Measurements from ENCODE around the gene GAR1.
"Not testable (repeated sequence)": the region's sequence is repeated elsewhere in the genome, so short reads cannot be mapped to it uniquely, and the experiment has no call there.

Gene GAR1

GRCh38 chr4:109815151-109816081 is at the start of gene GAR1:
Gene GAR1, plus strand, starts transcription at chr4:109815762. Its CDS starts 403 bp downstream, at chr4:109816165.
- peak; percentile 92 to 95 (median 93) for DNase-seq

DNA sequence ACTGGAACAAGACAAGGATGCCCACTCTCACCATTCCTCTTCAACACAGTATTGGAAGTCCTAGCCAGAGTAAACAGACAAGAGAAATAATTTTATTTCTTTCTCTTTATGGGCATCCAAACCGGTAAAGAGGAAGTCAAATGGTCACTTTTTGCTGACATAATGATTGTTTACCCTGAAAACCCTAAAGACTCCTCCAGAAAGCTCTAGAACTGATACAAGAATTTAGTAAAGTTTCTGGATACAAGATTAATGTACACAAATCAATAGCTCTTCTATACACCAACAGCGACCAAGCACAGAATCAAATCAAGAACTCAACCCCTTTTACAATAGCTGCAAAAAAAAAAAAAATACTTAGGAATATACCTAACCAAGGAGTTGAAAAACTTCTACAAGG is 33.5 kb upstream of the GAR1 start:
- DNase-seq = not testable (repeated sequence)

- DNase-seq = no peak
These were observed 28.7 kb upstream of the GAR1 start for GRCh38 chr4:109786846-109787245.

GRCh38 chr4:109787807-109788206 is 27.8 kb upstream of the GAR1 start:
- no peak for DNase-seq

- DNase-seq = no peak
These were observed 20.5 kb upstream of the GAR1 start for GRCh38 chr4:109795059-109795458.

GRCh38 chr4:109798866-109799265 is 16.7 kb upstream of the GAR1 start:
- no peak for DNase-seq

GRCh38 chr4:109801099-109801789 is 14.3 kb upstream of the GAR1 start:
- no peak for DNase-seq

- DNase-seq = peak in 1 of 3 donors; percentile 18
These were observed 13.7 kb upstream of the GAR1 start, which contains the start of gene CFI for GRCh38 chr4:109801895-109802319. Gene CFI, minus strand, starts transcription at chr4:109801999. Its CDS starts 28 bp downstream, at chr4:109801971.

- peak; percentile 32 to 41 (median 40) for DNase-seq
These were observed 11.5 kb upstream of the GAR1 start for GRCh38 chr4:109803924-109804571.

DNA sequence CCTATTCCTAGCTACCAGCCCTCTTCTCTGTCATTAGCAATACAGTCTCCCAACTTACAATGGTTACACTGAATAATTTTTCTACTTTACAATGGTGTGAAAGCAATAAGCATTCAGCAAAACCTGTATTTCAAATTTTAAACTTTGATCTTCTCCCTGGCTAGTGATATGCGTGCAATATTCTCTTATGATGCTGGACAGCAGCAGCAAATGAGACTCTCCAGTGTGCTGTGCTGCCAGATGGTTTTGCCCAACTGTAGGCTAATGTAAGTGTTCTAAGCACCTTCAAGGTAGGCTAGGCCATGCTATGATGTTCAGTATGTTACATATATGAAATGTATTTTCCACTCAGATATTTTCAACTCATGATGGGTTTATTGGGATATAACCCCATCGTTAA is 5.9 kb upstream of the GAR1 start:
- DNase-seq = no peak

DNA sequence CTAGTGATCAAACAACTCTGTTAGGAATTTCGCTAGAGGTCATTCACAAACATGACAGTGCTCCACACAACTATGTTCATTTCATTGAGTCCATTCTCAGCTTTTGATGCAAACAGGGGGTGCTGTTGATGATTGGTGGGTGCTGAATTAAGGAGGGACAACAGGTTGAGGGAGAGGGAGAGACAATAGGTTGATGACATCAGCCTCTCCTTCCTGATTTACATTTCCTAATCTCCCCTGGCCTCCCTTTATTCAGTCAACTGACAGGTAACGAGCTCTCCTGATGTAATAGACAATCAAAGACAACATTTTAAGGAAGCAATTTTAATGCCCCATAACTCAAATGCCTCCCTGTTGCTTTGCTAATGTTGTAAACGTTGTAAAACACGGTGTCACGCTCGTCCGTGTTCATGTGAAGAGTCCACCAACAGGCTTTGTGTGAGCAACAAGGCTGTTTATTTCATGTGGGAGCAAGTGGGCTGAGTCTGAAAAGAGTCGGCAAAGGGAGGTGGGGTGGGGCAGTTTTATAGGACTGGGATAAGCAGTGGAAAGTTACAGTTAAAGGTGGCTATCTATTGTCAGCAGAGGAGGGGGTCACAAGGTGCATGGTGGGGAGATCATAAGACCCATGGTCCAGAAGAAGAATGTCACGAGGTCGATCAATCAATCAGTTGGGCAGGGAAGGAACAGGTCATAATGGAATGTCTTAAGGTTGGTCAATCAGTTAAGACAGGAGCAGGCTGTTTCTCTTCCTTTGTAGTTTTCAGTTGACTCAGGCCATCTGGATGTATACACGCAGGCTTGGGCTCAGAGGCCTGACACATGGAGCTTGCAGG is 4.8 kb upstream of the GAR1 start:
- DNase-seq = no peak

DNA sequence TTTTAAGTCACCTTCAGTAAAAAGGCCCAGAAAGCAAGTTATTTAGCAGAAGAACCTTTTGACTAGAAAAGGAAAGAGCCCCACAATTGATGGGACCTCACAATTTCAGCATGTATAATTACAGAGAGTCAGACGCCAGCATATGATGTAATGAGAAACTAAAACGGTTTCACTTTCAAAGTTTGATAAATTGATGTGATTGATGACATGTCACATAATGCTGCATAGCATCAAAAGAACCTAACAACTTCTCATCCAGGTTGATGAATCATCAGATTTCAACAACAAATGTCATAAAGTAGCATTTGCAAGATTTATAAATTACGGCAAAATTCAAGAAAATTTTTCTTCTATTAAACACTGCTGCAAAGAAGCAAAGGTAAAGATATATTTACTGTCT is 3.9 kb upstream of the GAR1 start:
- DNase-seq = peak in 1 of 3 donors; percentile 23

- peak in 2 of 3 donors; percentile 8 to 11 for DNase-seq
These were observed 500 bp downstream of the GAR1 start for GRCh38 chr4:109816082-109816442.

DNA sequence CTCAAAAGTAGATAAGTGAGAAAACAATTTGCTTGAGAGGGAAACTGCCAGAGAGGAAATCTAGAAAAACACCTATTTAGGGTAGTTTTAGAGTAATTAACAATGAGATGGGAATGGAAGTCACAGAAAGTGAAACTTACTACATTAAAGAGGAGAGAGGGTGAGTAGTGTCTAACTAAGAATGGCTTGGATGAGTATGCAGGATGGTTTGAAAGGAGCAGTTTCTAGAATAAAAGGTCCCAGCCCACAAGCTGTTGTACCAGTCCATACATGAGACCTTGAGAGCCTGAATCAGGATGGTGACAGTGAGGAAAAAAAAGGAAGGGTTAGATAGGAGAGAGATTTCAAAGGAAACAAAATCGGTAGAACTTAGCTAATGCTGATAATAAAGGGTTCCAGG is 1.3 kb downstream of the GAR1 start:
- no peak for DNase-seq

- DNase-seq = no peak
These were observed 2.7 kb downstream of the GAR1 start for GRCh38 chr4:109818268-109818667.

DNA sequence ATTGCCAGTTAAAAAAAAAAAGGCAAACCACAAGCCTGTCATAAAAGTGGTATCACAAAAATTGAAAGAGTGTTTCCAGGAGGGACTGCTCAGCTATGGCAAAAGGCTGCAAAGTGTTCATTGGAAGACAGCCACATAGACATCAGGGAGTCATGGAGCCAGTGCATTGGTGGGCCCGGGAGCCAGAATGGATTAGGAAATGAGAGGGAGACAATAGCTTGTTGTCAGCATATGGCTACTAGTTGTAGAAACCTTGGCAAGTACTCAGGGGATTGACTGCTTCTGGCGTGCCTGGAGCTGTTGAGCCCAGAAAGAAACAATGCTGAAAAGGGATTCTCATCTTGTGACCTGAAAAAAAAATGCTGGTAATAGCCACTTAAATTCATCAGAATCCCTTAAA is 5.0 kb downstream of the GAR1 start:
- no peak for DNase-seq

GRCh38 chr4:109821185-109821584 is 5.6 kb downstream of the GAR1 start:
- DNase-seq = no peak

GRCh38 chr4:109826719-109827118 is 11.2 kb downstream of the GAR1 start:
- peak; percentile 10 to 63 (median 53) for DNase-seq

- DNase-seq = no peak
These were observed 12.1 kb downstream of the GAR1 start, which contains the start of gene RRH for GRCh38 chr4:109827672-109828071. Gene RRH, plus strand, starts transcription at chr4:109827972. Its CDS starts 56 bp downstream, at chr4:109828028.

- no peak for DNase-seq
These were observed 18.2 kb downstream of the GAR1 start for GRCh38 chr4:109833756-109834155.

GRCh38 chr4:109836985-109837384 is 21.4 kb downstream of the GAR1 start:
- no peak for DNase-seq

DNA sequence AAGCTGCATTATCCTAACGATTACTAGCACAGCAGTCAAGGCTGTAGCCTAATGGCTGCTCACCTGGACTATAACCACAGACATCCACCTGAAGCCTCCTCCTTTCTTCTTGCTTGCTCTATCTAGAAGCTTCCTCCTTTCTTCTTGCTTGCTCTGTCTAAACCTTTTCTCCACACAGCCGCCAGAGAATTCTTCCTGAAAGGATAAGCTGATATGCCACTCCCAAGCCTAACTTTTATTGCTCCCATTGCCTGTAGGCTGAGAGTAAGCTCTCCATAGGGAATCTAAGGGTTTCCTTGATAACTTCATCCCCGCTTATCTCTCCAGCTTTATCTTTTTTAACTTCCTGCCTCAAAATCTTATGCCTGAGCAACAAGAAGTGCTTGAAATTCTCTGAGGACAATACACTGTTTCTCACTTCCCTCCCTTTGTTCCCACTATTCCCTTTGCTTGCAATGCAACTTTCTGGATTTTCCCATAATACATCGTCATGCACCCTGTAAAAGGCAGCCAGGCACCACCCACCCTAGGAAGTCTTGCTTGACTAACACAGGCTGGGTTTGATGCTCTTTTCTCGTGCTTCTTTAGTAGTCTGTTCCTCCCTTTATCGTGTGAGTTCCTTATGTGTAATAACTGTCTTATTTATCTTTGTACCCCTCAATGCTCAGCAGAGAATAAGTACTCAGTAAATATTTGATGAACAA is 31.0 kb downstream of the GAR1 start:
- no peak for DNase-seq

Measured in suppressor macrophage treated with lipopolysaccharide for 1 hour (primary cell).